GM23338 (cell line): ENCODE results near the gene MXRA7. TPM values are rescaled to one million over a fixed set of nuclear protein-coding genes. Genes with fewer than 3 reads are reported as not detected.

ENCODE experiments used
- ATAC-seq: fragments of 200-7000 bp; cut with Tn5 transposase; 3 replicates; pipeline ENCODE4 v1.9.1; 2020
- DNase-seq: peaks from one replicate; pipeline ENCODE4 v3.0.0-alpha.2; 2015; ENCODE audit warnings: low spot score
- H2AFZ ChIP-seq: fragments of 200-600 bp; sonication (generic); 2 replicates; pipeline ENCODE4 v1.8.0; 2016; ENCODE audit warnings: antibody characterized with exemption, mild to moderate bottlenecking, moderate library complexity
- H3F3A ChIP-seq: fragments of 200-600 bp; sonication (generic); replicated peaks from 2 replicates; pipeline ENCODE4 v1.8.0; 2017; ENCODE audit warnings: antibody characterized with exemption, mixed run types, low read depth
- H3K27ac ChIP-seq: fragments of 200-600 bp; sonication (generic); 2 replicates; pipeline ENCODE4 v1.6.1; 2016; ENCODE audit warnings: low read depth
- H3K27me3 ChIP-seq: fragments of 200-600 bp; sonication (generic); 2 replicates; pipeline ENCODE4 v1.8.0; 2016; ENCODE audit warnings: mild to moderate bottlenecking, mixed run types, moderate library complexity; ENCODE audit not compliant: insufficient read depth
- H3K36me3 ChIP-seq: fragments of 200-600 bp; sonication (generic); 2 replicates; pipeline ENCODE4 v1.8.0; 2016; ENCODE audit warnings: mild to moderate bottlenecking; ENCODE audit not compliant: insufficient read depth
- H3K4me1 ChIP-seq: fragments of 200-600 bp; sonication (generic); 2 replicates; pipeline ENCODE4 v1.8.0; 2016; ENCODE audit warnings: mild to moderate bottlenecking, moderate library complexity; ENCODE audit not compliant: insufficient read depth
- H3K4me2 ChIP-seq: fragments of 200-600 bp; sonication (generic); 2 replicates; pipeline ENCODE4 v1.7.1; 2017; ENCODE audit warnings: mixed run types
- H3K4me3 ChIP-seq: fragments of 200-600 bp; sonication (generic); 2 replicates; pipeline ENCODE4 v1.6.1; 2016; ENCODE audit warnings: mixed run types
- H3K79me2 ChIP-seq: fragments of 200-600 bp; sonication (generic); replicated peaks from 2 replicates; pipeline ENCODE4 v1.8.0; 2017; ENCODE audit warnings: mild to moderate bottlenecking; ENCODE audit not compliant: insufficient read depth
- H3K9me2 ChIP-seq: fragments of 200-600 bp; sonication (generic); 2 replicates; pipeline ENCODE4 v1.8.0; 2017; ENCODE audit not compliant: insufficient read depth
- H4K20me1 ChIP-seq: fragments of 200-600 bp; sonication (generic); replicated peaks from 2 replicates; pipeline ENCODE4 v1.8.0; 2017; ENCODE audit warnings: mild to moderate bottlenecking; ENCODE audit not compliant: insufficient read depth
- H3K27ac Mint-ChIP-seq: 2 replicates; pipeline ENCODE4 v1.8.0; 2020; ENCODE audit warnings: inconsistent platforms, mild to moderate bottlenecking, moderate library complexity, mixed read lengths
- H3K27me3 Mint-ChIP-seq: 3 replicates; pipeline ENCODE4 v1.8.0; 2022; ENCODE audit warnings: low read depth, mild to moderate bottlenecking, moderate library complexity, mixed read lengths, inconsistent platforms; ENCODE audit not compliant: insufficient read depth, poor library complexity
- H3K36me3 Mint-ChIP-seq: 3 replicates; pipeline ENCODE4 v1.8.0; 2021; ENCODE audit warnings: low read depth, mild to moderate bottlenecking, inconsistent platforms, moderate library complexity, mixed read lengths
- H3K4me1 Mint-ChIP-seq: 3 replicates; pipeline ENCODE4 v1.8.0; 2020; ENCODE audit warnings: mild to moderate bottlenecking, inconsistent platforms, mixed read lengths
- H3K4me3 Mint-ChIP-seq: 3 replicates; pipeline ENCODE4 v1.8.0; 2021; ENCODE audit warnings: moderate library complexity, mild to moderate bottlenecking, inconsistent platforms, mixed read lengths
- H3K9me3 Mint-ChIP-seq: 3 replicates; pipeline ENCODE4 v1.8.0; 2020; ENCODE audit warnings: moderate library complexity, mild to moderate bottlenecking, inconsistent platforms, mixed read lengths
- CREB1 ChIP-seq: fragments of 250-450 bp; sonication (Bioruptor Pico); IDR thresholded peaks from 2 replicates; pipeline ENCODE4 v1.5.0; 2020; ENCODE audit warnings: low read depth, mild to moderate bottlenecking, moderate library complexity
- EZH2 ChIP-seq: fragments of 200-600 bp; sonication (generic); IDR thresholded peaks from one replicate; pipeline ENCODE4 v1.8.0; 2017; ENCODE audit warnings: antibody characterized with exemption, mild to moderate bottlenecking, low read depth; ENCODE audit not compliant: unreplicated experiment
- EZH2phosphoT487 ChIP-seq: fragments of 200-600 bp; sonication (generic); IDR thresholded peaks from one replicate; pipeline ENCODE4 v1.8.1; 2018; ENCODE audit warnings: antibody characterized with exemption; ENCODE audit not compliant: unreplicated experiment
- JUNB ChIP-seq: IDR thresholded peaks from one replicate; pipeline ENCODE4 v1.6.1; 2016; ENCODE audit warnings: antibody characterized with exemption; ENCODE audit not compliant: unreplicated experiment
- NANOG ChIP-seq: IDR thresholded peaks from 2 replicates; pipeline ENCODE4 v1.6.1; 2016; ENCODE audit warnings: antibody characterized with exemption, borderline replicate concordance
- POLR2AphosphoS5 ChIP-seq: IDR thresholded peaks from 2 replicates; pipeline ENCODE4 v1.6.1; 2016; ENCODE audit warnings: antibody characterized with exemption, low read depth
- REST ChIP-seq: IDR thresholded peaks from one replicate; pipeline ENCODE4 v1.6.1; 2018; ENCODE audit warnings: antibody characterized with exemption; ENCODE audit not compliant: unreplicated experiment
- ZNF114 ChIP-seq: fragments of 250-450 bp; sonication (Bioruptor Pico); IDR thresholded peaks from 2 replicates; pipeline ENCODE4 v1.5.0; 2020; ENCODE audit warnings: mild to moderate bottlenecking, moderate library complexity
- ZNF462 ChIP-seq: fragments of 250-450 bp; sonication (Bioruptor Pico); IDR thresholded peaks from 2 replicates; pipeline ENCODE4 v1.5.0; 2020; ENCODE audit warnings: mild to moderate bottlenecking, moderate library complexity
- polyA plus RNA-seq: library from polyadenylated mRNA; unstranded; fragments of >200 nt; fragmentation: Nextera tagmentation; extraction: Ambion mirVana; gene quantifications from 2 replicates; pipeline ENCODE4 v1.2.1, GENCODE V29; 2016
- total RNA-seq: library from RNA; depleted of rRNA; stranded (reverse); fragments of >200 nt; shearing (Covaris generic); gene quantifications from 2 replicates; pipeline ENCODE4 v1.2.3, GENCODE V29; 2014

The MXRA7 gene
- total and polyA plus RNA-seq, 2 experiments from 2014 or later = 12.1 to 46.6 TPM

- TF ChIP-seq ZNF462 (CRISPR knock-in tag) (no peak), CREB1 (no peak)
These were observed 5.5 kb upstream of the MXRA7 start (continued) for GRCh38 chr17:76716146-76716838.

GRCh38 chr17:76715496-76715830 lies 4.7 kb upstream of the MXRA7 start:
- Mint-ChIP-seq H3K4me3 (no peak overlapping the region), H3K27ac (no peak overlapping the region), H3K4me1 (peaks cover 10% of the 10 kb centered on the region), H3K27me3 (peaks cover 12% of the 10 kb centered on the region), H3K36me3 (peaks cover 41% of the 10 kb centered on the region), H3K9me3 (no peaks in the 10 kb centered on the region)
- no peak overlapping the region for H3K4me3 ChIP-seq
- peaks cover 6% of the 10 kb centered on the region; the same call in 1 of the 2 replicates for H3F3A ChIP-seq
- H3K4me1 ChIP-seq = peaks cover 8% of the 10 kb centered on the region
- H3K36me3 ChIP-seq = peaks cover 22% of the 10 kb centered on the region
- H3K27me3 ChIP-seq = no peaks in the 10 kb centered on the region
- no peak overlapping the region for H2AFZ ChIP-seq
- H4K20me1 ChIP-seq = peaks cover 4% of the 10 kb centered on the region; the same call in 1 of the 2 replicates
- no peak for ATAC-seq
- no peaks in the 10 kb centered on the region for H3K9me2 ChIP-seq
- H3K79me2 ChIP-seq = no peaks in the 10 kb centered on the region
- H3K4me2 ChIP-seq = no peak overlapping the region
- no peak for DNase-seq
- peak overlapping the region; percentile 4; the same call in 1 of the 2 replicates for H3K27ac ChIP-seq
- TF ChIP-seq NANOG (no peak), POLR2AphosphoS5 (no peak), ZNF114 (no peak), EZH2phosphoT487 (no peak), JUNB (no peak), REST (no peak), EZH2 (no peak)
